ENCODE measurements around the gene NDUFB1.

NDUFB1 gene

GRCh38 chr14:92122351-92122677 is 808 bp upstream of the NDUFB1 start:
- Histone ChIP-seq H3K9ac (ENCODE audit: low read length) (peak overlapping the region; percentile 99), H3K36me3 (ENCODE audit: control insufficient read depth, low read depth, low read length) (peaks cover 23% of the 10 kb centered on the region), H3K4me1 (ENCODE audit: control insufficient read depth, low read depth, low read length) (no peaks in the 10 kb centered on the region), H3K27ac (ENCODE audit: low read length) (peak overlapping the region; percentile 96), H3K9me3 (ENCODE audit: control insufficient read depth, low read depth, low read length) (no peaks in the 10 kb centered on the region), H3K27me3 (ENCODE audit: control insufficient read depth, insufficient read depth, low read length) (no peaks in the 10 kb centered on the region), H3K4me3 (ENCODE audit: low read length) (peak overlapping the region; percentile 84)

GRCh38 chr14:92121207-92121669 is 268 bp downstream of the NDUFB1 start:
- H3K36me3 ChIP-seq (ENCODE audit: control insufficient read depth, low read depth, low read length): peaks cover 20% of the 10 kb centered on the region
- H3K27ac ChIP-seq (ENCODE audit: low read length): peak overlapping the region; percentile 96
- peak overlapping the region; percentile 84 for H3K4me3 ChIP-seq (ENCODE audit: low read length)

GRCh38 chr14:92109490-92109889 is 12.0 kb downstream of the NDUFB1 start:
- H3K27ac ChIP-seq (ENCODE audit: low read length): no peak overlapping the region
- no peaks in the 10 kb centered on the region for H3K9me3 ChIP-seq (ENCODE audit: control insufficient read depth, low read depth, low read length)
- no peak overlapping the region for H3K9ac ChIP-seq (ENCODE audit: low read length)
- no peaks in the 10 kb centered on the region for H3K27me3 ChIP-seq (ENCODE audit: control insufficient read depth, insufficient read depth, low read length)
- no peaks in the 10 kb centered on the region for H3K36me3 ChIP-seq (ENCODE audit: control insufficient read depth, low read depth, low read length)
- H3K4me3 ChIP-seq (ENCODE audit: low read length): no peak overlapping the region
- H3K4me1 ChIP-seq (ENCODE audit: control insufficient read depth, low read depth, low read length): peaks cover 10% of the 10 kb centered on the region

More at GRCh38 chr14:92121207-92121669, 268 bp downstream of the NDUFB1 start:
- Histone ChIP-seq H3K27me3 (ENCODE audit: control insufficient read depth, insufficient read depth, low read length) (no peaks in the 10 kb centered on the region), H3K4me1 (ENCODE audit: control insufficient read depth, low read depth, low read length) (no peaks in the 10 kb centered on the region), H3K9ac (ENCODE audit: low read length) (peak overlapping the region; percentile 99), H3K9me3 (ENCODE audit: control insufficient read depth, low read depth, low read length) (no peaks in the 10 kb centered on the region)

- Histone ChIP-seq H3K4me3 (ENCODE audit: low read length) (peak overlapping the region; percentile 31), H3K27me3 (ENCODE audit: control insufficient read depth, insufficient read depth, low read length) (no peaks in the 10 kb centered on the region), H3K4me1 (ENCODE audit: control insufficient read depth, low read depth, low read length) (peaks cover 10% of the 10 kb centered on the region), H3K9me3 (ENCODE audit: control insufficient read depth, low read depth, low read length) (no peaks in the 10 kb centered on the region), H3K27ac (ENCODE audit: low read length) (peak overlapping the region; percentile 28), H3K9ac (ENCODE audit: low read length) (peak overlapping the region; percentile 24), H3K36me3 (ENCODE audit: control insufficient read depth, low read depth, low read length) (no peaks in the 10 kb centered on the region)
Measured at GRCh38 chr14:92108345-92109254, 12.9 kb downstream of the NDUFB1 start.

GRCh38 chr14:92106143-92106926 is 15.2 kb downstream of the NDUFB1 start, which contains the start of gene ATXN3:
TSS of gene ATXN3 (minus strand) at chr14:92106582. CDS start at chr14:92106552, 30 bp downstream.
- Histone ChIP-seq H3K27ac (ENCODE audit: low read length) (no peak within 1 kb of the TSS), H3K9ac (ENCODE audit: low read length) (peak within 1 kb of the TSS; percentile 75), H3K4me1 (ENCODE audit: control insufficient read depth, low read depth, low read length) (peaks cover 10% of the 10 kb centered on the region), H3K4me3 (ENCODE audit: low read length) (peak within 1 kb of the TSS; percentile 93), H3K36me3 (ENCODE audit: control insufficient read depth, low read depth, low read length) (no peaks in the 10 kb centered on the region), H3K9me3 (ENCODE audit: control insufficient read depth, low read depth, low read length) (no peaks in the 10 kb centered on the region), H3K27me3 (ENCODE audit: control insufficient read depth, insufficient read depth, low read length) (no peaks in the 10 kb centered on the region)

GRCh38 chr14:92105893-92106142 is 15.7 kb downstream of the NDUFB1 start:
- no peaks in the 10 kb centered on the region for H3K9me3 ChIP-seq (ENCODE audit: control insufficient read depth, low read depth, low read length)
- H3K4me1 ChIP-seq (ENCODE audit: control insufficient read depth, low read depth, low read length): peaks cover 10% of the 10 kb centered on the region
- peak overlapping the region; percentile 75 for H3K9ac ChIP-seq (ENCODE audit: low read length)
- H3K27me3 ChIP-seq (ENCODE audit: control insufficient read depth, insufficient read depth, low read length): no peaks in the 10 kb centered on the region
- peak overlapping the region; percentile 93 for H3K4me3 ChIP-seq (ENCODE audit: low read length)
- no peaks in the 10 kb centered on the region for H3K36me3 ChIP-seq (ENCODE audit: control insufficient read depth, low read depth, low read length)
- H3K27ac ChIP-seq (ENCODE audit: low read length): no peak overlapping the region

GRCh38 chr14:92105073-92105892 is 16.2 kb downstream of the NDUFB1 start:
- H3K4me3 ChIP-seq (ENCODE audit: low read length): peak overlapping the region; percentile 93
- no peaks in the 10 kb centered on the region for H3K36me3 ChIP-seq (ENCODE audit: control insufficient read depth, low read depth, low read length)
- H3K27ac ChIP-seq (ENCODE audit: low read length): no peak overlapping the region
- no peaks in the 10 kb centered on the region for H3K9me3 ChIP-seq (ENCODE audit: control insufficient read depth, low read depth, low read length)
- peak overlapping the region; percentile 75 for H3K9ac ChIP-seq (ENCODE audit: low read length)
- no peaks in the 10 kb centered on the region for H3K27me3 ChIP-seq (ENCODE audit: control insufficient read depth, insufficient read depth, low read length)
- peaks cover 10% of the 10 kb centered on the region for H3K4me1 ChIP-seq (ENCODE audit: control insufficient read depth, low read depth, low read length)

- Histone ChIP-seq H3K27me3 (ENCODE audit: control insufficient read depth, insufficient read depth, low read length) (no peaks in the 10 kb centered on the region), H3K4me1 (ENCODE audit: control insufficient read depth, low read depth, low read length) (peaks cover 5% of the 10 kb centered on the region), H3K36me3 (ENCODE audit: control insufficient read depth, low read depth, low read length) (no peaks in the 10 kb centered on the region), H3K27ac (ENCODE audit: low read length) (no peak overlapping the region), H3K4me3 (ENCODE audit: low read length) (no peak overlapping the region), H3K9me3 (ENCODE audit: control insufficient read depth, low read depth, low read length) (no peaks in the 10 kb centered on the region), H3K9ac (ENCODE audit: low read length) (no peak overlapping the region)
Measured at GRCh38 chr14:92103363-92103989, 18.0 kb downstream of the NDUFB1 start.

GRCh38 chr14:92099802-92100201 is 21.7 kb downstream of the NDUFB1 start:
- H3K9ac ChIP-seq (ENCODE audit: low read length): no peak overlapping the region
- H3K9me3 ChIP-seq (ENCODE audit: control insufficient read depth, low read depth, low read length): no peaks in the 10 kb centered on the region
- H3K36me3 ChIP-seq (ENCODE audit: control insufficient read depth, low read depth, low read length): peaks cover 11% of the 10 kb centered on the region
- no peak overlapping the region for H3K4me3 ChIP-seq (ENCODE audit: low read length)
- no peaks in the 10 kb centered on the region for H3K4me1 ChIP-seq (ENCODE audit: control insufficient read depth, low read depth, low read length)
- H3K27me3 ChIP-seq (ENCODE audit: control insufficient read depth, insufficient read depth, low read length): no peaks in the 10 kb centered on the region
- H3K27ac ChIP-seq (ENCODE audit: low read length): no peak overlapping the region

GRCh38 chr14:92093320-92093719 is 28.2 kb downstream of the NDUFB1 start:
- no peaks in the 10 kb centered on the region for H3K4me1 ChIP-seq (ENCODE audit: control insufficient read depth, low read depth, low read length)
- no peaks in the 10 kb centered on the region for H3K9me3 ChIP-seq (ENCODE audit: control insufficient read depth, low read depth, low read length)
- H3K27me3 ChIP-seq (ENCODE audit: control insufficient read depth, insufficient read depth, low read length): no peaks in the 10 kb centered on the region
- H3K36me3 ChIP-seq (ENCODE audit: control insufficient read depth, low read depth, low read length): peaks cover 20% of the 10 kb centered on the region
- no peak overlapping the region for H3K4me3 ChIP-seq (ENCODE audit: low read length)
- H3K9ac ChIP-seq (ENCODE audit: low read length): no peak overlapping the region
- H3K27ac ChIP-seq (ENCODE audit: low read length): no peak overlapping the region

- Histone ChIP-seq H3K9ac (ENCODE audit: low read length) (no peak overlapping the region), H3K27me3 (ENCODE audit: control insufficient read depth, insufficient read depth, low read length) (no peaks in the 10 kb centered on the region), H3K4me3 (ENCODE audit: low read length) (no peak overlapping the region), H3K9me3 (ENCODE audit: control insufficient read depth, low read depth, low read length) (no peaks in the 10 kb centered on the region), H3K36me3 (ENCODE audit: control insufficient read depth, low read depth, low read length) (peaks cover 31% of the 10 kb centered on the region), H3K27ac (ENCODE audit: low read length) (no peak overlapping the region), H3K4me1 (ENCODE audit: control insufficient read depth, low read depth, low read length) (no peaks in the 10 kb centered on the region)
Measured at GRCh38 chr14:92088494-92088893, 33.0 kb downstream of the NDUFB1 start.
